Natural killer cell (primary cell): ENCODE data around the gene POLR2C. TPM values are rescaled to one million over a fixed set of nuclear protein-coding genes. Genes with fewer than 3 reads are reported as not detected.
"Not testable (repeated sequence)": the region's sequence is repeated elsewhere in the genome, so short reads cannot be mapped to it uniquely, and the experiment has no call there.

Source experiments
- ATAC-seq, 3 donors: fragments of 150-1000 bp in 2 of 3; fragments of 200-7000 bp in 1 of 3; cut with Tn5 transposase; 1 replicate in 1 of 3; 2 replicates in 2 of 3; pipeline ENCODE4 v1.10.0; 2021; ENCODE audit warnings: mild to moderate bottlenecking in 2 of 3, moderate library complexity in 2 of 3
- DNase-seq, 2 donors: peaks; one replicate each; pipeline versions ENCODE4 v3.0.0 to v3.0.0-alpha.2; 2013 to 2021; ENCODE audit warnings: mixed read lengths in 1 of 2
- H3K27ac ChIP-seq: one replicate; pipeline ENCODE4 v1.5.1; 2013; ENCODE audit warnings: mild to moderate bottlenecking, low read length
- H3K27me3 ChIP-seq: one replicate; pipeline ENCODE4 v1.6.1; 2013; ENCODE audit warnings: low read length; ENCODE audit not compliant: control insufficient read depth, insufficient read depth
- H3K36me3 ChIP-seq: one replicate; pipeline ENCODE4 v1.6.1; 2013; ENCODE audit warnings: low read length; ENCODE audit not compliant: control insufficient read depth, insufficient read depth
- H3K4me1 ChIP-seq: one replicate; pipeline ENCODE4 v1.6.1; 2013; ENCODE audit warnings: low read length; ENCODE audit not compliant: control insufficient read depth, insufficient read depth
- H3K4me3 ChIP-seq: one replicate; pipeline ENCODE4 v1.5.1; 2013; ENCODE audit warnings: low read length
- H3K9me3 ChIP-seq: one replicate; pipeline ENCODE4 v1.6.1; 2013; ENCODE audit warnings: low read length; ENCODE audit not compliant: control insufficient read depth, insufficient read depth
- H3K27ac Mint-ChIP-seq, 2 donors: one replicate each; pipeline ENCODE4 v1.8.0; 2022; ENCODE audit warnings: mild to moderate bottlenecking in 2 of 2, mixed read lengths in 2 of 2, moderate library complexity in 1 of 2
- H3K27me3 Mint-ChIP-seq, 2 donors: one replicate each; pipeline ENCODE4 v1.8.0; 2022; ENCODE audit warnings: low read depth in 2 of 2, mixed read lengths in 2 of 2
- H3K36me3 Mint-ChIP-seq: one replicate; pipeline ENCODE4 v1.8.0; 2022; ENCODE audit warnings: mixed read lengths
- H3K4me1 Mint-ChIP-seq, 2 donors: one replicate each; pipeline ENCODE4 v1.8.0; 2022; ENCODE audit warnings: mixed read lengths in 2 of 2
- H3K4me3 Mint-ChIP-seq: one replicate; pipeline ENCODE4 v1.8.0; 2022; ENCODE audit warnings: mild to moderate bottlenecking, moderate library complexity, mixed read lengths
- H3K9me3 Mint-ChIP-seq, 2 donors: one replicate each; pipeline ENCODE4 v1.8.0; 2022; ENCODE audit warnings: mixed read lengths in 2 of 2
- WGBS: methylation state at CpG from one replicate; pipeline ENCODE4 v1.1.7; 2013; ENCODE audit warnings: missing lambda C conversion rate; ENCODE audit not compliant: insufficient coverage; 5-methylcytosine and 5-hydroxymethylcytosine counted together
- intact Hi-C: fragments of 100-400 bp; cut with micrococcal nuclease; formaldehyde crosslinking; loops from one replicate; pipeline ENCODE4 v1.14.2; 2022
- total RNA-seq, 4 donors: library from RNA; stranded (reverse); fragments of 120-200 nt in 1 of 4; gene quantifications; one replicate each; pipeline versions ENCODE4 v1.2.3 to v1.2.4, GENCODE V29; 2013 to 2022
- TF ChIP-seq, protein P1 (sequence below): fragments of 200-600 bp; IDR thresholded peaks from one replicate; pipeline ENCODE4 v1.8.0; 2022; ENCODE audit warnings: antibody characterized with exemption

POLR2C gene
- total RNA-seq, 3 donors from 2014 or later (not counting 1 experiment from before 2014, with no cell fraction given): 55.4 to 71.2 (median 66.7) TPM

DNA sequence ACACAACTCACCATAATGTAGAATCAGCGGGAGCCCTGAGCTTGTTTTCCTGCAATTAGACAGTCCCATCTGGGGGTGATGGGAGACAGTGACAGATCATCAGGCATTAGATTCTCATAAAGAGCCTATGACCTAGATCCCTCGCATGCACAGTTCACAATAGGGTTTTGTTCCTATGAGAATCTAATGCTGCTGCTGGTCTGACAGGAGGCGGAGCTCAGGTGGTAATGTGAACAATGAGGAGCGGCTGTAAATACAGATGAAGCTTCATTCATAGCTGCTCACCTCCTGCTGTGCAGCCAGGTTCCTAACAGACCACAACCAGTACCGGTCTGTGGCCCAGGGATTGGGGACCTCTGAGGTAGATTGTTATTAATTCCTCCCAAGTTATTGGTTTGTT lies 26.8 kb downstream of the POLR2C start:
- Histone ChIP-seq H3K27ac (no peak overlapping the region), H3K4me1 (peaks cover 20% of the 10 kb centered on the region), H3K9me3 (no peaks in the 10 kb centered on the region), H3K27me3 (no peaks in the 10 kb centered on the region), H3K4me3 (no peak overlapping the region), H3K36me3 (no peaks in the 10 kb centered on the region)
- Mint-ChIP-seq H3K27me3 (peaks cover 9 to 14% of the 10 kb centered on the region in 2 donors), H3K27ac (no peak overlapping the region), H3K36me3 (no peaks in the 10 kb centered on the region), H3K4me1 (peaks cover 11 to 26% of the 10 kb centered on the region in 2 donors), H3K4me3 (no peak overlapping the region), H3K9me3 (no peaks in the 10 kb centered on the region)
- WGBS: 95% methylated on average over 4 of the region's 5 CpGs
- intact Hi-C loops: no loop called here
- ATAC-seq (no peak), DNase-seq (no peak)
- TF ChIP-seq, protein P1, sequence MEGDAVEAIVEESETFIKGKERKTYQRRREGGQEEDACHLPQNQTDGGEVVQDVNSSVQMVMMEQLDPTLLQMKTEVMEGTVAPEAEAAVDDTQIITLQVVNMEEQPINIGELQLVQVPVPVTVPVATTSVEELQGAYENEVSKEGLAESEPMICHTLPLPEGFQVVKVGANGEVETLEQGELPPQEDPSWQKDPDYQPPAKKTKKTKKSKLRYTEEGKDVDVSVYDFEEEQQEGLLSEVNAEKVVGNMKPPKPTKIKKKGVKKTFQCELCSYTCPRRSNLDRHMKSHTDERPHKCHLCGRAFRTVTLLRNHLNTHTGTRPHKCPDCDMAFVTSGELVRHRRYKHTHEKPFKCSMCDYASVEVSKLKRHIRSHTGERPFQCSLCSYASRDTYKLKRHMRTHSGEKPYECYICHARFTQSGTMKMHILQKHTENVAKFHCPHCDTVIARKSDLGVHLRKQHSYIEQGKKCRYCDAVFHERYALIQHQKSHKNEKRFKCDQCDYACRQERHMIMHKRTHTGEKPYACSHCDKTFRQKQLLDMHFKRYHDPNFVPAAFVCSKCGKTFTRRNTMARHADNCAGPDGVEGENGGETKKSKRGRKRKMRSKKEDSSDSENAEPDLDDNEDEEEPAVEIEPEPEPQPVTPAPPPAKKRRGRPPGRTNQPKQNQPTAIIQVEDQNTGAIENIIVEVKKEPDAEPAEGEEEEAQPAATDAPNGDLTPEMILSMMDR: no peak

DNA sequence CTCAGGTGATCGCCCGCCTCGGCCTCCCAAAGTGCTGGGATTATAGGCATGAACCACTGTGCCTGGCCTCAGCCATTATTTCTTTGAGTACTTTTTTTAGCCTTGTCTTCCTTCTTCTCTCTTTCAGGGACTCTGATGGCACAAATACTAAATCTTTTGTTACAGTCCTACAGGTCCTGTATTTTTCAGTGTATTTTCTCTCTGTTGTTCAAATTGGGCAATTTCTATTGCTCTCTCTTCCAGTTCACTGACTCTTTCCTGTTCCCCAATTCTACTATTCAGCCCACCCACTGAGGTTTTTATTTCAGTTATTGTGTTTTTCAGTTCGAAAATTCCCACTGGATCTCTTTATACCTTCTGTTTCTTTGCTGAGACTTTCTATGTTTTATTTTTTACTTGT lies 31.3 kb downstream of the POLR2C start:
- H3K4me1 Mint-ChIP-seq: no peaks in the 10 kb centered on the region
- Histone ChIP-seq H3K9me3 (no peaks in the 10 kb centered on the region), H3K36me3 (no peaks in the 10 kb centered on the region), H3K4me3 (no peak overlapping the region), H3K27ac (no peak overlapping the region), H3K27me3 (no peaks in the 10 kb centered on the region), H3K4me1 (no peaks in the 10 kb centered on the region)
- intact Hi-C loops: no loop called here
- H3K9me3 Mint-ChIP-seq: no peaks in the 10 kb centered on the region
- H3K27me3 Mint-ChIP-seq: peaks cover 5 to 16% of the 10 kb centered on the region in 2 donors
- H3K4me3 Mint-ChIP-seq: no peak overlapping the region
- H3K36me3 Mint-ChIP-seq: no peaks in the 10 kb centered on the region
- WGBS: 82% methylated on average over 4 of the region's 4 CpGs
- DNase-seq (no peak), ATAC-seq (no peak)
- H3K27ac Mint-ChIP-seq: no peak overlapping the region
- TF ChIP-seq, protein P1: no peak

DNA sequence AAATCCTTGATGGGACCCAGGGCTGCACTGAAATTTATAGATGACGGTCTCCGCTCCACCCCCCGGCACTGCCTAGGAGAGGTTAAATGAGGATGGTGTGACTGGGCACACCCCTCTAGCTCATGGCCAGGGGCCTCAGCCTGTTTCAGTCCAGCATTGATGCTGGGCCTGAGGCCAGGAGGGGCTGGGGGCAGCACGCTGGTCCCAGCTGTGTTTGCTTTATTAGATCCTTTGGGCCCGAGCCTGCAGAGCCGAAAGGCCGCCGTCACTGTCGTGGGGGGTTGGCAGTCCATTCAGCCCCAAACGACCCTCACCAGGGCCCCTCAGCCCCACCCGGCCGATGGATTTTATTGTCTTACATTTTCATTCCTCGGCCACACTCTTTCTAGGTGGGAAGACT lies 34.6 kb downstream of the POLR2C start:
- Mint-ChIP-seq H3K36me3 (no peaks in the 10 kb centered on the region), H3K27ac (no peak overlapping the region), H3K27me3 (peaks cover 3 to 9% of the 10 kb centered on the region in 2 donors), H3K9me3 (no peaks in the 10 kb centered on the region), H3K4me1 (peaks cover 0 to 10% of the 10 kb centered on the region in 2 donors), H3K4me3 (no peak overlapping the region)
- Histone ChIP-seq H3K4me3 (no peak overlapping the region), H3K27ac (no peak overlapping the region), H3K9me3 (no peaks in the 10 kb centered on the region), H3K4me1 (peaks cover 12% of the 10 kb centered on the region), H3K36me3 (no peaks in the 10 kb centered on the region), H3K27me3 (no peaks in the 10 kb centered on the region)
- WGBS: 90% methylated on average over 13 of the region's 13 CpGs
- intact Hi-C loops: no loop called here
- ATAC-seq (no peak), DNase-seq (no peak)
- TF ChIP-seq, protein P1: no peak

DNA sequence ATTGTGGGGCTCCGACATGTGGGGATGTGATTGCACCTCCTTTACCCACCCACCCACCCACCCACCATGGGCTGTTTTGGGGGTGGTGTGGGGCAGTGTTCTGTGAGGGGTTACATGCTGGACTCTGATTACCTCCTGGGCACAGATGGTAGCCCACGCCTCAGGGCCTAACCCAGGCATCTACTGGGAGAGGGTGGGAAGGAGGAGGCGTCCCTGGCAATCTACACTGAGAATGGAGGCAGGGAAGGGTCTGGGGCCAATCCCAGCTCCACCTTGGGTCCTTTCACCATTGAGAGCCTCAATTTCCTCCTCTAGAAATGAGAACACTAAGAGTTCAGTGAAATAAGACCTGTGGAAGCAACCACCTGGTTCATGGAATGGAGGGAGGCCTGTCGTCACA lies 35.6 kb downstream of the POLR2C start:
- Histone ChIP-seq H3K9me3 (no peaks in the 10 kb centered on the region), H3K4me3 (no peak overlapping the region), H3K27me3 (no peaks in the 10 kb centered on the region), H3K36me3 (no peaks in the 10 kb centered on the region), H3K27ac (no peak overlapping the region), H3K4me1 (peaks cover 12% of the 10 kb centered on the region)
- no peak overlapping the region for H3K27ac Mint-ChIP-seq
- no peak overlapping the region for H3K4me3 Mint-ChIP-seq
- H3K36me3 Mint-ChIP-seq: no peaks in the 10 kb centered on the region
- 82% methylated on average over 3 of the region's 4 CpGs for WGBS
- no peak for ATAC-seq
- no peak for DNase-seq
- TF ChIP-seq, protein P1: no peak
- H3K9me3 Mint-ChIP-seq: no peaks in the 10 kb centered on the region
- peaks cover 0 to 10% of the 10 kb centered on the region in 2 donors for H3K4me1 Mint-ChIP-seq
- intact Hi-C loops: no loop called here
- peaks cover 3 to 9% of the 10 kb centered on the region in 2 donors for H3K27me3 Mint-ChIP-seq

DNA sequence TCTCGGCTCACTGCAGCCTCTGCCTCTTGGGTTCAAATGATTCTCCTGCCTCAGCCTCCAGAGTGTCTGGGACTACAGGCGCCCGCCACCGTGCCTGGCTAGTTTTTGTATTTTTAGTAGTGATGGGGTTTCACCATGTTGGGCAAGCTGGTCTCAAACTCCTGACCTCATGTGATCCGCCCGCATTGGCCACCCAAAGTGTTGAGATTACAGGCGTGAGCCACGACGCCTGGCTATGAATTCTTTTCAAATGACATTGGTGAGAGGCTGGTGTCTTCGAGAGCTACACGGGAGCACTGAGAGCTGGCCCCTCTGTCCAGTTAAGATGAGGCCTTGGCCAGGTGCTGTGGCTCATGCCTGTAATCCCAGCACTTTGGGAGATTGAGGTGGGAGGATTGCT lies 37.5 kb downstream of the POLR2C start:
- not testable (repeated sequence) for ATAC-seq

More for the DNA sequence above, 37.5 kb downstream of the POLR2C start:
- H3K36me3 Mint-ChIP-seq, H3K36me3 ChIP-seq, H3K27me3 Mint-ChIP-seq, H3K9me3 Mint-ChIP-seq, intact Hi-C loops, H3K4me3 ChIP-seq, H3K9me3 ChIP-seq, H3K27ac Mint-ChIP-seq, H3K4me3 Mint-ChIP-seq, DNase-seq, H3K27ac ChIP-seq, H3K27me3 ChIP-seq: not testable (repeated sequence)
- H3K4me1 ChIP-seq: peaks cover 12% of the 10 kb centered on the region
- WGBS: 89% methylated on average over 11 of the region's 11 CpGs
- peaks cover 0 to 10% of the 10 kb centered on the region in 2 donors for H3K4me1 Mint-ChIP-seq
